ENCODE measurements around the gene DPEP1.

Gene DPEP1

DNA sequence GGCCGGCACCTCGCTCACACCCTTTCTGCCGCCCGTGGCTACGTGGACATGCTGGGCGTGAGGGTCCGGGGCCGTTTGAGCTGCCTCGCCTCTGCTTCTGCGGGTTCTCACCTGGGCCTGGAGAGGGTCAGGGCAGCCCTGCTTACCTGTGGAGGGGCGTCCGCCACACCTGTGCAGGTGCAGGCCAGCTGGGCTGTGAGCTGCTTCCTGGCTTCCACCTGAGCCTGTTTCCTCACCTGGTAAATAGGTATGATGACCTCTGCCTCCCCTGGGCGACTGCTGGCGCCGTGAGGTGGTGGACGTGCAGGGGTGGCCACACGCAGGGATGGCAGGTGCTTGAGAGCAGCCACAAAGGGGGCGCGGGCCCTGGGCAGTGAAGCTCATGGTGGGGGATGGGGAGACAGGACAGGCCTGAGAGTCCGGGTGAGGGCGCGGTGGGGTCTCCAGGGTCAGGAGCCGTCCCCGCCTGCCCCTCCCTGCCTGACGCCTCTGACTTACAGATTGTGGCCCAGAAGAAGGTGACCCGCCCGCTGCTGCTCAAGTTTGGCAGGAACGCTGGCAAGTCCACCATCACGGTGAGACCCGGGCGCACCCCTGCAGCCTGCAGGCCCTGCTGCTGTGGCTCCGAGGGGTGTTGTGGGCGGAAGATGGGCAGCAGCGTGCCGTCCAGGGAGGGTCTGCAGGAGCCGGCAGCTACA, 30.1 kb upstream of the DPEP1 start:
- Histone ChIP-seq H3K27ac (no peak overlapping the region), H3K27me3 (ENCODE audit: control insufficient read depth, insufficient read depth, low read length) (no peaks in the 10 kb centered on the region), H3K9ac (no peak overlapping the region), H3K4me2 (ENCODE audit: low read length) (no peak overlapping the region), H3K4me1 (no peaks in the 10 kb centered on the region), H3K9me3 (ENCODE audit: control insufficient read depth, low read length) (no peaks in the 10 kb centered on the region), H3K79me2 (no peaks in the 10 kb centered on the region), H2AFZ (no peak overlapping the region), H3K36me3 (ENCODE audit: control insufficient read depth, insufficient read depth, low read length) (no peaks in the 10 kb centered on the region), H3K4me3 (ENCODE audit: low read depth, low read length) (no peak overlapping the region)
- TF ChIP-seq, protein P1, sequence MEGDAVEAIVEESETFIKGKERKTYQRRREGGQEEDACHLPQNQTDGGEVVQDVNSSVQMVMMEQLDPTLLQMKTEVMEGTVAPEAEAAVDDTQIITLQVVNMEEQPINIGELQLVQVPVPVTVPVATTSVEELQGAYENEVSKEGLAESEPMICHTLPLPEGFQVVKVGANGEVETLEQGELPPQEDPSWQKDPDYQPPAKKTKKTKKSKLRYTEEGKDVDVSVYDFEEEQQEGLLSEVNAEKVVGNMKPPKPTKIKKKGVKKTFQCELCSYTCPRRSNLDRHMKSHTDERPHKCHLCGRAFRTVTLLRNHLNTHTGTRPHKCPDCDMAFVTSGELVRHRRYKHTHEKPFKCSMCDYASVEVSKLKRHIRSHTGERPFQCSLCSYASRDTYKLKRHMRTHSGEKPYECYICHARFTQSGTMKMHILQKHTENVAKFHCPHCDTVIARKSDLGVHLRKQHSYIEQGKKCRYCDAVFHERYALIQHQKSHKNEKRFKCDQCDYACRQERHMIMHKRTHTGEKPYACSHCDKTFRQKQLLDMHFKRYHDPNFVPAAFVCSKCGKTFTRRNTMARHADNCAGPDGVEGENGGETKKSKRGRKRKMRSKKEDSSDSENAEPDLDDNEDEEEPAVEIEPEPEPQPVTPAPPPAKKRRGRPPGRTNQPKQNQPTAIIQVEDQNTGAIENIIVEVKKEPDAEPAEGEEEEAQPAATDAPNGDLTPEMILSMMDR (IDR thresholded peaks at IDR 0.05) = no peak

DNA sequence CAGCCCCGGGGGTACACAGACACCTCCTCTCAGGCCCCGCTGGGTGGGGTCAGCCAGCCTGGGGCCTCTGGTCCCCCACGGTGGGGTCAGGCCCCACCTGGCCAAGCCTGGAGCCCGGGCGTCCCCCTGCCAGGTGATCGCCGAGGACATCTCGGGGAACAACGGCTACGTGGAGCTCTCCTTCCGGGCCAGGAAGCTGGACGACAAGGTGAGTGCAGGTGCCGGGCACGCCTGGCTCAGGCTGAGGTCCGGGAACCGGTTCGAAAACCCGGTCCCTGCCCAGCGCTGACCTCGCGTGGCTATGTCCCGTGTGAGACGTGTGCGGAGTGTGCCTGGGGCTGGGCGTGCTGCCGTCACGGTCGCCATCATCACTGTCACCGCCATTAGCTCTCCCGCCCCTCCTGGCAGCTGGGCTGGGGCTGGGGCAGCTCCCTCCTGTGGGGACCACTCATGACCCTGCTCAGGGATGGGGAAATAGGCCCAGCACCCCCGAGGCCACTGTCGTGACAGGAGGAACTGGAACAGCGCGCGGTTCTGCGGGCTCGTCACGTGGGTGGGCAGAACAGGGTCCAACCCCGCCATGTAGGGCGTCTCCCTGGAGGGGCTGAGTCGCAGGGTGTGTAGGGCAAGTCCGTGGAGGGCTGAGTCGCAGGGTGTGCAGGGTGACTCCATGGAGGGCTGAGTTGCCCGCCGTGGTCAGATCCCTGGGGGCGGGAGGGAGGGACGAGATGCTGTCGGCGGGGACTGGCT, 29.4 kb upstream of the DPEP1 start:
- H3K4me1 ChIP-seq = no peaks in the 10 kb centered on the region
- H3K9me3 ChIP-seq (ENCODE audit: control insufficient read depth, low read length) = no peaks in the 10 kb centered on the region
- no peaks in the 10 kb centered on the region for H3K27me3 ChIP-seq (ENCODE audit: control insufficient read depth, insufficient read depth, low read length)
- no peak overlapping the region for H3K4me3 ChIP-seq (ENCODE audit: low read depth, low read length)
- TF ChIP-seq, protein P1 (IDR thresholded peaks at IDR 0.05) = no peak
- no peaks in the 10 kb centered on the region for H3K79me2 ChIP-seq
- H3K27ac ChIP-seq = no peak overlapping the region
- H3K9ac ChIP-seq = no peak overlapping the region
- no peaks in the 10 kb centered on the region for H3K36me3 ChIP-seq (ENCODE audit: control insufficient read depth, insufficient read depth, low read length)
- H3K4me2 ChIP-seq (ENCODE audit: low read length) = no peak overlapping the region
- no peak overlapping the region for H2AFZ ChIP-seq

DNA sequence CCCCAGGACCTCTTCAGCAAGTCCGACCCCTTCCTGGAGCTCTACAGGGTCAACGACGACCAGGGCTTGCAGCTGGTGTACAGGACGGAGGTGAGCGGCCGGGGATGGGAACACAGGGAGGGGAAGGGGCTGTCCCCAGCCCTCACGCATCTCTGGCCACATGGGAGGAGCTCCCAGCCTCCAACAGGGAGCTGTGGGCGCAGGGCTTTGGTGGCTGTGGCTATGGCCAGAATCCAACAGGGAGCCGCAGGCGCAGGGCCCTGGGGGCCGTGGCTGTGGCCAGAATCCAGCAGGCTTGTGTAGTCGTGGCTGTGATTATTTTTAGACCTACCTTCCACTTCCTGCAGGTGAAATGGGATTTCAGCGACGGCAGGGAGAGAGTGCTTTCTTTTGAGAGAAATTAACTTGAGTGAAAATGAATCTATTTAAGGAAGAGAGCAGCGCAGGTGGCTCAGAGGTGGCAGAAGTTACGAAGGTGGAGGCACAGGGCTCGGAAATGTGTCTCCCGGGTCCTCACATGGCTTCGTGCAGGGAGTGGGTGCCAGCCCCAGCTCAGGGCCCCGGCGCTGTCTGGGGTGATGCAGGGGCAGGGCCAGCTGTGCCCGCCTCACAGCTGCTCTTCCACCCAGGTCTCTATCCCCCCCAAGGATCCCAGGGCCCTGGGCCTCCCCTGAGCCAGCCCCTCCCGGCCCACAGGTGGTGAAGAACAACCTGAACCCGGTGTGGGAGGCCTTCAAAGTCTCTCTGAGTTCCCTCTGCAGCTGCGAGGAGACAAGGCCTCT, 28.5 kb upstream of the DPEP1 start:
- Histone ChIP-seq H3K27ac (no peak overlapping the region), H3K27me3 (ENCODE audit: control insufficient read depth, insufficient read depth, low read length) (no peaks in the 10 kb centered on the region)
- TF ChIP-seq, protein P1 (IDR thresholded peaks at IDR 0.05) = no peak

DNA sequence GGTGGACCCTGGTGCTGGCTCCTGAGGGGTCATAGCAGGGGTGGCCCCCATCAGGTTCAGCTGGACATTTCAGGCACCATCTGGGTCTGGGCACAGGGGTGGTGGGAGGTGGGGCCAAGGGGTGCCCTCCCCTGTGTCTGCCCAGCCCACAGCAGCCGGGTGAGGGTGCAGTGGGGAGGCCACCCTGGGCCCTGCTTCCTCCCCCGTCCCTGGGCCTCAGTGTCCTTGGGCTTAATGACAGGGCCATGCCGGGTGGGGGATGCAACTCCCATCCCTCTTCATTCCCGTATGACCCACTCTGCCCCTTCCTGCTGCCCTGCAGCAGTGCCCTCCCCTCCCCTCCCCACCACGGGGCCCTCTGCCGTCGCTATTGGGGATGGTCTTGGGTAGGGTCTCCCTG, 27.2 kb upstream of the DPEP1 start:
- Histone ChIP-seq H2AFZ (no peak overlapping the region), H3K9me3 (ENCODE audit: control insufficient read depth, low read length) (no peaks in the 10 kb centered on the region), H3K4me2 (ENCODE audit: low read length) (no peak overlapping the region), H3K79me2 (no peaks in the 10 kb centered on the region), H3K4me1 (no peaks in the 10 kb centered on the region), H3K36me3 (ENCODE audit: control insufficient read depth, insufficient read depth, low read length) (no peaks in the 10 kb centered on the region), H3K4me3 (ENCODE audit: low read depth, low read length) (no peak overlapping the region), H3K27ac (no peak overlapping the region), H3K27me3 (ENCODE audit: control insufficient read depth, insufficient read depth, low read length) (no peaks in the 10 kb centered on the region), H3K9ac (no peak overlapping the region)
- TF ChIP-seq, protein P1 (IDR thresholded peaks at IDR 0.05) = no peak

More for the DNA sequence above, 28.5 kb upstream of the DPEP1 start:
- Histone ChIP-seq H3K9ac (no peak overlapping the region), H3K36me3 (ENCODE audit: control insufficient read depth, insufficient read depth, low read length) (no peaks in the 10 kb centered on the region), H3K9me3 (ENCODE audit: control insufficient read depth, low read length) (no peaks in the 10 kb centered on the region), H3K4me2 (ENCODE audit: low read length) (no peak overlapping the region), H3K79me2 (no peaks in the 10 kb centered on the region), H3K4me1 (no peaks in the 10 kb centered on the region), H2AFZ (no peak overlapping the region), H3K4me3 (ENCODE audit: low read depth, low read length) (no peak overlapping the region)

Data from parathyroid adenoma (tissue), 2 donors.